IPS DF 6.9 (cell line): Measurements from ENCODE around the gene NKRF.
A peak's percentile ranks its signal among the peaks of the same experiment; 100 is the strongest.

Experiments used
- DNase-seq: peaks from one replicate; pipeline ENCODE4 v3.0.0-alpha.2; 2013; ENCODE audit warnings: low read depth, low spot score
- H3K27ac ChIP-seq: one replicate; pipeline ENCODE4 v1.5.1; 2013; ENCODE audit warnings: low read length, control low read depth
- H3K27me3 ChIP-seq: 2 replicates; pipeline ENCODE4 v1.6.1; 2013; ENCODE audit warnings: mild to moderate bottlenecking, low read length; ENCODE audit not compliant: control insufficient read depth, insufficient read depth
- H3K36me3 ChIP-seq: 2 replicates; pipeline ENCODE4 v1.6.1; 2013; ENCODE audit warnings: low read length; ENCODE audit not compliant: control insufficient read depth, insufficient read depth
- H3K4me1 ChIP-seq: 2 replicates; pipeline ENCODE4 v1.6.1; 2013; ENCODE audit warnings: low read length; ENCODE audit not compliant: control insufficient read depth, insufficient read depth
- H3K4me3 ChIP-seq: 2 replicates; pipeline ENCODE4 v1.5.1; 2013; ENCODE audit warnings: mild to moderate bottlenecking, low read length
- H3K9me3 ChIP-seq: 2 replicates; pipeline ENCODE4 v1.6.1; 2013; ENCODE audit warnings: low read length, inconsistent platforms; ENCODE audit not compliant: control insufficient read depth, insufficient read depth
- WGBS: extraction: QIAGEN DNeasy Blood & Tissue Kit; methylation state at CpG from one replicate; pipeline ENCODE4 v1.1.7; 2013; ENCODE audit warnings: mixed read lengths, missing lambda C conversion rate; ENCODE audit not compliant: insufficient read length, insufficient coverage; 5-methylcytosine and 5-hydroxymethylcytosine counted together

Gene NKRF

DNA sequence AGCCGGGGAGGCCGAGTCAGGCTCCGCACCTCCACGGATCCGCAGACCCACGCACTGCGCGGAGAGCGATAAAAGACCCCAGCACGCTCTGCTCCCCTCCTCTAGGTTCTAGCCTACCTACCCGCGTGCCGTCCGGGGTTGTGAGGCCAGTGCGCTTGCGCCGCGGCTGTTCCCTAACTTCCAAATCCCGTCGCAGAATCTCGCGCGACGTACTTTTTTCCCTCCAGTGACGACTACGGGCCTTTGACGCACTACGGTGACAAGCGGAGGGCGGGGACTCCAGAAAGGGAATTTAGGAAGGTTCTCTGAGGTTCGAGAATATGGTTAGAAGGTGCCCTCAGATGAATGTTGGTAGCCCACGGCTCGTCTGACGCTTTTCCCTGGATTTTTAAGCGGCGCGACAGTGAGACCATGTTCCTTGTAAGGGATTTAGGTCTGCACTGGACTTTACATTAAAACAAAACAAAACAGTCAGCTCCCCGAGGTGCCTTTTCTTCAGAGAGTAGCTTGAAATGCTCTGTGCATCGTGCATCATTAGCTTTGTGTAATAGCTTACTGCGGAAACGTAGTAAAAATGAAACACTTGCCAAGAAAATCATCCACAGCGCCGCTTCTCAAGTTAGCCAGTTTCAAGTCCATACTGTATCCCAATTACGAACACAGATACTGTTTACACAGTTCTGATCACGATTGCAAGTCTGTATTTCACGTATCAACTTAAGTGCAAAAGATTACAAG, at the start of gene NKRF:
Gene NKRF, minus strand, starts transcription at position 145 of the 738 bp plus-strand sequence.
- no CpG with 5 or more reads among the region's 46 CpGs for WGBS
- Histone ChIP-seq H3K4me1 (no peaks in the 10 kb centered on the region), H3K27me3 (peaks cover 2% of the 10 kb centered on the region; the same call in 1 of the 2 replicates), H3K36me3 (no peaks in the 10 kb centered on the region), H3K27ac (no peak within 1 kb of the TSS), H3K9me3 (no peaks in the 10 kb centered on the region), H3K4me3 (peak within 1 kb of the TSS; percentile 100)
- DNase-seq = peak; percentile 57

GRCh38 chrX:119655125-119655524, 48.9 kb upstream of the NKRF start:
- no peaks in the 10 kb centered on the region for H3K9me3 ChIP-seq
- no peaks in the 10 kb centered on the region for H3K4me1 ChIP-seq
- H3K27ac ChIP-seq = no peak overlapping the region
- no peak for DNase-seq
- no peaks in the 10 kb centered on the region for H3K36me3 ChIP-seq
- no peak overlapping the region for H3K4me3 ChIP-seq
- H3K27me3 ChIP-seq = no peaks in the 10 kb centered on the region
- no CpG with 5 or more reads among the region's 6 CpGs for WGBS

GRCh38 chrX:119654112-119654531, 47.9 kb upstream of the NKRF start:
- Histone ChIP-seq H3K27me3 (no peaks in the 10 kb centered on the region), H3K9me3 (no peaks in the 10 kb centered on the region), H3K4me3 (no peak overlapping the region), H3K36me3 (no peaks in the 10 kb centered on the region), H3K4me1 (no peaks in the 10 kb centered on the region), H3K27ac (no peak overlapping the region)
- no CpG with 5 or more reads among the region's 8 CpGs for WGBS
- no peak for DNase-seq

- WGBS = no CpG with 5 or more reads among the region's 6 CpGs
- no peak for DNase-seq
- Histone ChIP-seq H3K4me3 (no peak overlapping the region), H3K27me3 (no peaks in the 10 kb centered on the region), H3K27ac (no peak overlapping the region), H3K9me3 (no peaks in the 10 kb centered on the region), H3K4me1 (no peaks in the 10 kb centered on the region), H3K36me3 (no peaks in the 10 kb centered on the region)
Observed at GRCh38 chrX:119648421-119648775, 42.2 kb upstream of the NKRF start.

DNA sequence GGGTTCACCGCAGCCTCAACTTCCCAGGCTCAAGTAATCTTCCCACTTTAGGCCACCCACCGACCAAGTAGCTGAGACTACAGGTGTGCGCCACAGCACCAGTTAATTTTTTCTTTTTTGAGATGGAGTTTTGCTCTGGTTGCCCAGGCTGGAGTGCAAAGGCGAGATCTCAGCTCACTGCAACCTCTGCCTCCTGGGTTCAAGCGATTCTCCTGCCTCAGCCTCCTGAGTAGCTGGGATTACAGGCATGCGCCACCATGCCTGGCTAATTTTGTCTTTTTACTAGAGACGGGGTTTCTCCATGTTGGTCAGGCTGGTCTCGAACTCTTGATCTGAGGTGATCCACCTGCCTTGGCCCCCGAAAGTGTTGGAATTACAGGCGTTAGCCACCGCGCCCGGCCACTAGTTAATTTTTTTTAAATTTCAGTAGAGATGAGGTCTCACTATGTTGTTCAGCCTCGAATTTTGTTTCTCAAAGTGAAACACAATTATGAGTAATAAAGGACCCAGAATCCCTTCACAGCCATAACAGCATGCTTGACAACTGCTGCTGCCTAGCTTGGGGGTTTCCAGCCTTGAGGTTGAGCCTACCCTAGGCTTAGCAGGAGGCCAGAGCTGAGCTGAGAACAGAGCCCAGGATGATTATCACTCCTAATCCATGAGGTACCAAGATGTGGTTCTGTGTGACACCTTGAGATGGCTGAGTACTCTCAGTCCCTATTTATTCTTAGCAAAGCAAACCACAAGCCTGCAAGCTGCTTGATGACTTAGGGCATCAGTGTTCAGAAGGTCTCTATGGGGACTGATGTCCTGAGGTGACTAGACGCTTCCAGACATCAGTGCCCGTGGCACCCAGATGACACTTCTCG, 41.6 kb upstream of the NKRF start:
- no peak for DNase-seq
- Histone ChIP-seq H3K27me3 (no peaks in the 10 kb centered on the region), H3K36me3 (no peaks in the 10 kb centered on the region), H3K9me3 (no peaks in the 10 kb centered on the region), H3K27ac (no peak overlapping the region), H3K4me1 (no peaks in the 10 kb centered on the region), H3K4me3 (no peak overlapping the region)
- WGBS = no CpG with 5 or more reads among the region's 17 CpGs

DNA sequence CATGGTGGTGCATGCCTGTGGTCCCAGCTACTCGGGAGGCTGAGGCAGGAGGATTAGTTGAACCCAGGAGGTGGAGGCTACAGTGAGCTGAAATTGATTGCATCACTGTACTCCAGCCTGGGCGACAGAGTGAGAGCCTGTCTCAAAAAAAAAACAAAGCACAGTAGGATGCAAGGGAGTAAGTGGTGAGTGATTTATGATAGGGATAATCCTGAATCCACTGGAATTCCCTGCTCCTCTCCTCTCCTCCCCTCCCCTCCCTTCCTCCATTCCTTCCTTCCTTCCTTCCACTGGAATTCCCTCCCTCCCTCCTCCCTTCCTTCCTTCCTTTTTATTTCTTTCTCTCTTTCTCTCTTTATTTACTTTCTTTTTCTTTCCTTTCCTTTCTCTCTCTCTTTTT, 40.9 kb upstream of the NKRF start:
- Histone ChIP-seq H3K36me3 (no peaks in the 10 kb centered on the region), H3K4me1 (no peaks in the 10 kb centered on the region), H3K4me3 (no peak overlapping the region), H3K27me3 (no peaks in the 10 kb centered on the region), H3K9me3 (no peaks in the 10 kb centered on the region), H3K27ac (no peak overlapping the region)
- DNase-seq = no peak
- no CpG with 5 or more reads among the region's 2 CpGs for WGBS

DNA sequence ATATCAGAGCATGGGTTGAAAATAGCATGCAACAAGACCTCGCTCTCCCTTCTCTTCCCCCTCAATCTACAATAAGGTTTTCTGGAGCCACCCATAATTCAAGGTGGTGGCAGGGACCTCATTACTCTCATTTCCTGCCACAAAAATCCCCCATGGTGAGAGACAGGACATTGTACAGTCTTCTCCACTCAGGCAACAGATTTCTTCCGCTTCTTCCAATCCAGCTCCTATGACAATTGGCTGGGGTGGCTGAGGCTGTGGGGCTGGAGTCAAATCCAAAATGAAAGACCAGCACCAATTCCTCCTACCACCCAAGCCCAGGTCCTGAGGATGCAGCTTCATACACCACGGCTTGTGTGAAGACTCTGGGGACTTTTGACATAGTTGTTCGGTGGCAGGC, 40.3 kb upstream of the NKRF start:
- Histone ChIP-seq H3K9me3 (no peaks in the 10 kb centered on the region), H3K27ac (no peak overlapping the region), H3K36me3 (no peaks in the 10 kb centered on the region), H3K27me3 (no peaks in the 10 kb centered on the region), H3K4me1 (no peaks in the 10 kb centered on the region), H3K4me3 (no peak overlapping the region)
- WGBS = no CpG with 5 or more reads among the region's 4 CpGs
- no peak for DNase-seq

DNA sequence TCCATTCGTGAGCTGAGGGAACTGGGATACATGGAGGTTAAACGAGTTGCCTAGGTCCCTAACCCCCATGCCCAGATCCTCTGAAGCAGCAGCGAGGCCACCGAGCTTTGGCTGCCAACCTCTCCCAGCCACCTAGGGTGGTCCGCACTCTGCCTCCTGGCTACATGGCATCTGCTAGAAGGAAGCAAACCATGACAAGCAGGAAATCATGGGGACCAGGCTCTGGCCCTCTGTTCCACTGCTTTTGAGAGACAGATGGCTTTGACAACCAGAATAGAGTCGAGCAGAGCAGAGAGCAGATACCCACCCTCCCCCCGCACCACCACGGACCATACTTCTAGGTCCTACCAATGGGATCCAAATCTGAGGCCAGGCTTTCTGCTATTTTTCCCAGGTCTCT, 37.5 kb upstream of the NKRF start:
- no peak for DNase-seq
- H3K27ac ChIP-seq = no peak overlapping the region
- no peak overlapping the region for H3K4me3 ChIP-seq
- no peaks in the 10 kb centered on the region for H3K36me3 ChIP-seq
- no peaks in the 10 kb centered on the region for H3K27me3 ChIP-seq
- no peaks in the 10 kb centered on the region for H3K4me1 ChIP-seq
- no CpG with 5 or more reads among the region's 8 CpGs for WGBS
- no peaks in the 10 kb centered on the region for H3K9me3 ChIP-seq

- Histone ChIP-seq H3K9me3 (no peaks in the 10 kb centered on the region), H3K4me1 (no peaks in the 10 kb centered on the region), H3K27me3 (no peaks in the 10 kb centered on the region), H3K4me3 (no peak overlapping the region), H3K27ac (no peak overlapping the region), H3K36me3 (no peaks in the 10 kb centered on the region)
- WGBS = no CpG with 5 or more reads among the region's 5 CpGs
- no peak for DNase-seq
Observed at GRCh38 chrX:119640731-119641170, 34.5 kb upstream of the NKRF start.

GRCh38 chrX:119638725-119639471, 32.7 kb upstream of the NKRF start:
- no CpG with 5 or more reads among the region's 10 CpGs for WGBS
- H3K36me3 ChIP-seq = no peaks in the 10 kb centered on the region

More at GRCh38 chrX:119638725-119639471, 32.7 kb upstream of the NKRF start:
- DNase-seq = no peak
- Histone ChIP-seq H3K9me3 (no peaks in the 10 kb centered on the region), H3K4me1 (no peaks in the 10 kb centered on the region; the same call in 1 of the 2 replicates), H3K27ac (no peak overlapping the region), H3K27me3 (no peaks in the 10 kb centered on the region), H3K4me3 (no peak overlapping the region)
